SK-N-SH (cell line): ENCODE measurements around the gene SLC30A5. TPM values are rescaled to one million over a fixed set of nuclear protein-coding genes. Genes with fewer than 3 reads are reported as not detected.
"Not testable (repeated sequence)": the region's sequence is repeated elsewhere in the genome, so short reads cannot be mapped to it uniquely, and the experiment has no call there.

Source experiments
- CTCF ChIA-PET: fragments of 300-600, 350-600 bp; formaldehyde crosslinking; extraction: SDS; loops from one replicate; lab custom pipeline; 2021; lab: Yijun Ruan, JAX
- POLR2A ChIA-PET: fragments of 350-600 bp; sonication (Branson Sonifier 250); formaldehyde crosslinking; extraction: SDS; loops from one replicate; lab custom pipeline; 2020; ENCODE audit warnings: antibody characterized with exemption, inconsistent platforms; lab: Yijun Ruan, JAX
- DNase-seq: peaks from one replicate; pipeline ENCODE4 v3.0.0; 2012
- H2AFZ ChIP-seq: fragments of 200-600 bp; sonication (generic); 2 replicates; pipeline ENCODE4 v1.8.1; 2016; ENCODE audit warnings: antibody characterized with exemption, mild to moderate bottlenecking, low read depth
- H3F3A ChIP-seq: fragments of 200-600 bp; sonication (generic); replicated peaks from 2 replicates; pipeline ENCODE3; 2016; ENCODE audit warnings: antibody characterized with exemption, mild to moderate bottlenecking; ENCODE audit not compliant: insufficient read depth
- H3K27ac ChIP-seq, 2 experiments: fragments of 200-500 bp in 1 of 2; fragments of 200-600 bp in 1 of 2; sonication (Bioruptor generic) in 1 of 2; sonication (generic), shearing (Covaris generic) in 1 of 2; 2 replicates each; pipeline versions ENCODE4 v1.5.1 to v1.6.1; 2014 to 2016; ENCODE audit warnings: low read depth in 2 of 2, inconsistent platforms in 1 of 2, low read length in 1 of 2, mild to moderate bottlenecking in 1 of 2, mixed read lengths in 1 of 2
- H3K27me3 ChIP-seq: fragments of 200-600 bp; sonication (generic), shearing (Covaris generic); 2 replicates; pipeline ENCODE4 v1.6.1; 2016; ENCODE audit warnings: mixed run types; ENCODE audit not compliant: insufficient read depth
- H3K36me3 ChIP-seq, 2 experiments: fragments of 200-500 bp in 1 of 2; fragments of 200-600 bp in 1 of 2; sonication (Bioruptor generic) in 1 of 2; sonication (generic) in 1 of 2; replicated peaks in 1 of 2; 2 replicates each; pipeline versions ENCODE3 to v1.5.1; 2014 to 2016; ENCODE audit warnings: low read length in 1 of 2, mild to moderate bottlenecking in 1 of 2; ENCODE audit not compliant: insufficient read depth in 2 of 2, control insufficient read depth in 1 of 2
- H3K4me1 ChIP-seq, 2 experiments: fragments of 200-500 bp in 1 of 2; fragments of 200-600 bp in 1 of 2; sonication (Bioruptor generic) in 1 of 2; sonication (generic), shearing (Covaris generic) in 1 of 2; 2 replicates each; pipeline versions ENCODE4 v1.5.1 to v1.6.1; 2014 to 2016; ENCODE audit warnings: low read depth in 1 of 2, low read length in 1 of 2, mixed run types in 1 of 2; ENCODE audit not compliant: insufficient read depth in 2 of 2, control insufficient read depth in 1 of 2
- H3K4me2 ChIP-seq: fragments of 200-600 bp; sonication (generic), shearing (Covaris generic); 2 replicates; pipeline ENCODE4 v1.6.1; 2017; ENCODE audit warnings: mixed run types
- H3K4me3 ChIP-seq, 2 experiments: fragments of 200-500 bp in 1 of 2; fragments of 200-600 bp in 1 of 2; sonication (Bioruptor generic) in 1 of 2; sonication (generic), shearing (Covaris generic) in 1 of 2; 2 replicates each; pipeline versions ENCODE4 v1.5.1 to v1.8.1; 2014 to 2016; ENCODE audit warnings: low read depth in 2 of 2, inconsistent platforms in 1 of 2, low read length in 1 of 2, mild to moderate bottlenecking in 1 of 2, mixed read lengths in 1 of 2, moderate library complexity in 1 of 2
- H3K79me2 ChIP-seq: fragments of 200-600 bp; sonication (generic); 2 replicates; pipeline ENCODE4 v1.8.1; 2017; ENCODE audit warnings: mild to moderate bottlenecking; ENCODE audit not compliant: insufficient read depth
- H3K9ac ChIP-seq: fragments of 200-600 bp; sonication (generic); 2 replicates; pipeline ENCODE4 v1.6.1; 2017; ENCODE audit warnings: mixed run types
- H3K9me2 ChIP-seq: fragments of 200-600 bp; sonication (generic); 2 replicates; pipeline ENCODE4 v1.6.1; 2017; ENCODE audit warnings: mixed run types
- H3K9me3 ChIP-seq: fragments of 200-600 bp; sonication (generic); 2 replicates; pipeline ENCODE4 v1.6.1; 2017; ENCODE audit warnings: mixed run types, mild to moderate bottlenecking, moderate library complexity
- H4K20me1 ChIP-seq: fragments of 200-600 bp; sonication (generic); 2 replicates; pipeline ENCODE4 v1.6.1; 2017; ENCODE audit warnings: mild to moderate bottlenecking, mixed run types; ENCODE audit not compliant: insufficient read depth
- FOXJ3 ChIP-seq: sonication (generic); formaldehyde crosslinking; IDR thresholded peaks from 2 replicates; pipeline ENCODE4 v1.5.1; 2020; ENCODE audit warnings: mild to moderate bottlenecking, missing genetic modification reagents
- MEF2A ChIP-seq: IDR thresholded peaks from 2 replicates; pipeline ENCODE4 v1.4.0; 2012; ENCODE audit warnings: low read depth, borderline replicate concordance
- MXI1 ChIP-seq: IDR thresholded peaks from 2 replicates; pipeline ENCODE4 v1.6.1; 2012; ENCODE audit warnings: mild to moderate bottlenecking, low read depth, low read length, improper control_type of control experiment
- NFIC ChIP-seq: IDR thresholded peaks from 2 replicates; pipeline ENCODE4 v1.4.0; 2012; ENCODE audit warnings: borderline replicate concordance
- REST ChIP-seq: IDR thresholded peaks from 2 replicates; pipeline ENCODE4 v1.6.1; 2012; ENCODE audit warnings: mild to moderate bottlenecking, low read depth, low read length, moderate library complexity
- RFX5 ChIP-seq: IDR thresholded peaks from 2 replicates; pipeline ENCODE4 v1.6.1; 2012; ENCODE audit warnings: mild to moderate bottlenecking, improper control_type of control experiment, low read length
- SIN3A ChIP-seq: IDR thresholded peaks from 2 replicates; pipeline ENCODE4 v1.6.1; 2012; ENCODE audit warnings: low read depth, mild to moderate bottlenecking, low read length, moderate library complexity, borderline replicate concordance
- TAF1 ChIP-seq: IDR thresholded peaks from 2 replicates; pipeline ENCODE4 v1.6.1; 2012; ENCODE audit warnings: low read depth, mild to moderate bottlenecking, low read length, moderate library complexity, borderline replicate concordance
- TCF12 ChIP-seq: IDR thresholded peaks from 2 replicates; pipeline ENCODE4 v1.4.0; 2012
- WGBS: methylation state at CpG from one replicate; pipeline ENCODE4 v1.1.6; 2017; ENCODE audit warnings: low lambda C conversion rate; 5-methylcytosine and 5-hydroxymethylcytosine counted together
- polyA plus RNA-seq, 3 experiments: library from polyadenylated mRNA; depleted of rRNA; stranded (reverse); fragments of >200 nt; gene quantifications; 2 replicates each; pipeline ENCODE4 v1.2.3, GENCODE V29; 2012

The SLC30A5 gene
- polyA plus RNA-seq, 1 of the 3 experiments (the other 2 are of a cell fraction): 28.5 TPM

- H3F3A ChIP-seq: no peaks in the 10 kb centered on the region
- no peak for TF ChIP-seq NFIC
- no peak for TF ChIP-seq MXI1
- no peak for TF ChIP-seq MEF2A
- TF ChIP-seq SIN3A: no peak
- no peak for TF ChIP-seq RFX5
- TF ChIP-seq TCF12: no peak
- no peak for TF ChIP-seq TAF1
- no peak for TF ChIP-seq REST
- no peak for TF ChIP-seq FOXJ3
- TF ChIP-seq, all 33 proteins: peak for 0
- Histone ChIP-seq H3K4me2 (no peak overlapping the region), H4K20me1 (no peaks in the 10 kb centered on the region), H3K9me3 (no peaks in the 10 kb centered on the region), H3K27me3 (no peaks in the 10 kb centered on the region), H3K9ac (no peak overlapping the region), H3K4me3 (no peak overlapping the region), H2AFZ (no peak overlapping the region), H3K27ac (no peak overlapping the region), H3K9me2 (no peaks in the 10 kb centered on the region), H3K4me1 (peaks cover 0 to 3% of the 10 kb centered on the region in 2 experiments; a peak in 1 of 4 replicates), H3K36me3 (no peaks in the 10 kb centered on the region), H3K79me2 (no peaks in the 10 kb centered on the region)
- no peak for DNase-seq
- WGBS: 89% methylated on average over 5 of the region's 5 CpGs
- ChIA-PET POLR2A (no interaction called here), CTCF (interaction anchor here (1.2 kb wide), 1 partner anchor 43 kb away, joined by 3 read pairs; no protein-coding TSS in a partner anchor)
Observed at GRCh38 chr5:69086206-69086605, 7.6 kb upstream of the SLC30A5 start.

DNA sequence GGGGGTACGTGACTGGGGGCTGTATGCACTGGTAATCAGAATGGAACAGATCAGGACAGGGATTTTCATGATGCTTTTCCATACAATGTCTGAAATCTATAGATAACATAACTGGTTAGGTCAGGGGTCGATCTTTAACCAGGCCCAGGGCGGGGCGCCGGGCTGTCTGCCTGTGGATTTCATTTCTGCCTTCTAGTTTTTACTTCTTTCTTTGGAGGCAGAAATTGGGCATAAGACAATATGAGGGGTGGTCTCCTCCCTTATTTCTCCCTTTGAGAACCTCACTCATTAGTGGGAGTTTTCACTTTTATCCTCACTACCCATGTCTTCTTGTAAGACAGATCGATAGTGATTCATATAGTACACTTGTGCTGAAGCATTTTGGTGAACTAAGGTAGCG lies 5.8 kb upstream of the SLC30A5 start:
- DNase-seq, H3K9ac ChIP-seq, H3K4me1 ChIP-seq, H3K36me3 ChIP-seq, H3F3A ChIP-seq, H3K4me3 ChIP-seq, H3K4me2 ChIP-seq, H3K79me2 ChIP-seq, H3K9me2 ChIP-seq, H4K20me1 ChIP-seq, POLR2A ChIA-PET, H3K9me3 ChIP-seq, H3K27me3 ChIP-seq, H3K27ac ChIP-seq, CTCF ChIA-PET, H2AFZ ChIP-seq: not testable (repeated sequence)
- WGBS: 76% methylated on average over 7 of the region's 7 CpGs
